Fibroblast of mammary gland (primary cell): Measurements from ENCODE around the gene RFX7.
"Not testable (repeated sequence)": the region's sequence is repeated elsewhere in the genome, so short reads cannot be mapped to it uniquely, and the experiment has no call there.

ENCODE experiments used
- DNase-seq: peaks from one replicate; pipeline ENCODE4 v3.0.0-alpha.2; 2010; ENCODE audit warnings: low read depth
- H3K4me3 ChIP-seq: 2 replicates; pipeline ENCODE4 v1.5.1; 2011; ENCODE audit warnings: low read depth, mild to moderate bottlenecking, low read length, moderate library complexity; ENCODE audit not compliant: control insufficient read depth
- CTCF ChIP-seq: conservative IDR thresholded peaks from 2 replicates; pipeline ENCODE4 v1.5.1; 2011; ENCODE audit warnings: low read depth, low read length, inconsistent platforms; ENCODE audit not compliant: control insufficient read depth, insufficient read depth

RFX7 gene

GRCh38 chr15:56207711-56208110, 36.0 kb downstream of the RFX7 start:
- H3K4me3 ChIP-seq, result no peak overlapping the region
- DNase-seq, result no peak
- no peak for TF ChIP-seq CTCF

GRCh38 chr15:56207092-56207491, 36.6 kb downstream of the RFX7 start:
- H3K4me3 ChIP-seq, result no peak overlapping the region
- DNase-seq, result no peak
- no peak for TF ChIP-seq CTCF

- no peak overlapping the region for H3K4me3 ChIP-seq
- DNase-seq, result peak; percentile 36
- TF ChIP-seq CTCF, result no peak
These were observed 38.4 kb downstream of the RFX7 start for GRCh38 chr15:56205061-56205876.

- not testable (repeated sequence) for DNase-seq, H3K4me3 ChIP-seq
These were observed 40.3 kb downstream of the RFX7 start for GRCh38 chr15:56203312-56203922.

GRCh38 chr15:56202701-56203100, 41.0 kb downstream of the RFX7 start:
- H3K4me3 ChIP-seq, result no peak overlapping the region
- no peak for DNase-seq
- no peak for TF ChIP-seq CTCF

- TF ChIP-seq CTCF, result no peak
- no peak overlapping the region for H3K4me3 ChIP-seq
- DNase-seq, result no peak
These were observed 44.6 kb downstream of the RFX7 start for GRCh38 chr15:56199038-56199437.

- no peak overlapping the region for H3K4me3 ChIP-seq
- DNase-seq, result no peak
- TF ChIP-seq CTCF, result no peak
These were observed 49.6 kb downstream of the RFX7 start for GRCh38 chr15:56194035-56194434.
